Endothelial cell of hepatic sinusoid (primary cell): ENCODE data around the gene RTF2.

Source experiments
- in situ Hi-C: cut with HindIII; loops from 2 replicates; pipeline ENCODE4 v1.10.0; 2017; ENCODE audit warnings: low sequenced_read_pairs

RTF2 gene

GRCh38 chr20:56437196-56437960 lies 31.0 kb upstream of the RTF2 start:
- in situ Hi-C loops, result no loop called here

- in situ Hi-C loops, result no loop called here
Measured at GRCh38 chr20:56438284-56438683, 30.1 kb upstream of the RTF2 start.

GRCh38 chr20:56439771-56440291 lies 28.6 kb upstream of the RTF2 start:
- in situ Hi-C loops, result no loop called here

- in situ Hi-C loops, result no loop called here
Measured at GRCh38 chr20:56440346-56441007, 27.9 kb upstream of the RTF2 start.

GRCh38 chr20:56442389-56443365 lies 25.8 kb upstream of the RTF2 start:
- in situ Hi-C loops, result no loop called here

GRCh38 chr20:56443654-56444540 lies 24.5 kb upstream of the RTF2 start:
- in situ Hi-C loops, result no loop called here

GRCh38 chr20:56445130-56445529 lies 23.3 kb upstream of the RTF2 start:
- in situ Hi-C loops, result no loop called here

- in situ Hi-C loops, result no loop called here
Measured at GRCh38 chr20:56445540-56445939, 22.9 kb upstream of the RTF2 start.

- in situ Hi-C loops, result no loop called here
Measured at GRCh38 chr20:56447227-56447626, 21.2 kb upstream of the RTF2 start.

- in situ Hi-C loops, result no loop called here
Measured at GRCh38 chr20:56449459-56449858, 19.0 kb upstream of the RTF2 start.

- in situ Hi-C loops, result loop anchor here (5.0 kb wide), 1 partner anchor 49 kb away; no protein-coding TSS in a partner anchor
Measured at GRCh38 chr20:56451056-56451765, 17.2 kb upstream of the RTF2 start.

- in situ Hi-C loops, result loop anchor here (5.0 kb wide), 1 partner anchor 51 kb away; no protein-coding TSS in a partner anchor
Measured at GRCh38 chr20:56453352-56453751, 15.1 kb upstream of the RTF2 start.

GRCh38 chr20:56454754-56455153 lies 13.7 kb upstream of the RTF2 start:
- in situ Hi-C loops, result loop anchor here (5.0 kb wide), 1 partner anchor 52 kb away; no protein-coding TSS in a partner anchor

GRCh38 chr20:56458206-56458821 lies 10.1 kb upstream of the RTF2 start:
- in situ Hi-C loops, result no loop called here

- in situ Hi-C loops, result no loop called here
Measured at GRCh38 chr20:56460459-56460858, 8.0 kb upstream of the RTF2 start.

GRCh38 chr20:56461576-56461975 lies 6.9 kb upstream of the RTF2 start:
- in situ Hi-C loops, result no loop called here

- in situ Hi-C loops, result no loop called here
Measured at GRCh38 chr20:56463428-56463827, 5.0 kb upstream of the RTF2 start.

GRCh38 chr20:56465997-56466396 lies 2.4 kb upstream of the RTF2 start:
- in situ Hi-C loops, result no loop called here

- in situ Hi-C loops, result no loop called here
Measured at GRCh38 chr20:56467968-56468315, 485 bp upstream of the RTF2 start.
